Activated gamma-delta T cell treated with Interleukin-2 at 50 U/mL for 16 hours (primary cell): ENCODE measurements around the gene ACKR2.

Source experiments
- DNase-seq: peaks from one replicate; pipeline ENCODE4 v3.0.0-alpha.2; 2020

The ACKR2 gene

GRCh38 chr3:42830437-42831320 lies 21.4 kb downstream of the ACKR2 start:
- no peak for DNase-seq

GRCh38 chr3:42831321-42831713 lies 22.1 kb downstream of the ACKR2 start:
- peak; percentile 72 for DNase-seq

GRCh38 chr3:42836150-42837123 lies 27.2 kb downstream of the ACKR2 start:
- DNase-seq = no peak

- DNase-seq = no peak
Measured at GRCh38 chr3:42838571-42838970, 29.3 kb downstream of the ACKR2 start.

GRCh38 chr3:42839616-42840015 lies 30.4 kb downstream of the ACKR2 start:
- peak; percentile 13 for DNase-seq

- no peak for DNase-seq
Measured at GRCh38 chr3:42841332-42841731, 32.1 kb downstream of the ACKR2 start.

GRCh38 chr3:42843713-42844411 lies 34.6 kb downstream of the ACKR2 start:
- DNase-seq = no peak

GRCh38 chr3:42844412-42844713 lies 35.1 kb downstream of the ACKR2 start:
- DNase-seq = no peak

GRCh38 chr3:42844815-42845214 lies 35.6 kb downstream of the ACKR2 start:
- DNase-seq = no peak

- no peak for DNase-seq
Measured at GRCh38 chr3:42846685-42847522, 37.7 kb downstream of the ACKR2 start.

- no peak for DNase-seq
Measured at GRCh38 chr3:42847731-42848130, 38.5 kb downstream of the ACKR2 start.

GRCh38 chr3:42849017-42849416 lies 39.8 kb downstream of the ACKR2 start:
- no peak for DNase-seq

- DNase-seq = no peak
Measured at GRCh38 chr3:42850263-42850662, 41.0 kb downstream of the ACKR2 start.

- DNase-seq = no peak
Measured at GRCh38 chr3:42851228-42851834, 42.1 kb downstream of the ACKR2 start.

- DNase-seq = no peak
Measured at GRCh38 chr3:42852441-42852840, 43.2 kb downstream of the ACKR2 start.

- no peak for DNase-seq
Measured at GRCh38 chr3:42853056-42853455, 43.8 kb downstream of the ACKR2 start.

- no peak for DNase-seq
Measured at GRCh38 chr3:42853739-42854302, 44.6 kb downstream of the ACKR2 start.

- DNase-seq = no peak
Measured at GRCh38 chr3:42855219-42855546, 45.9 kb downstream of the ACKR2 start.

- no peak for DNase-seq
Measured at GRCh38 chr3:42855547-42856380, 46.5 kb downstream of the ACKR2 start.

- no peak for DNase-seq
Measured at GRCh38 chr3:42856544-42856943, 47.3 kb downstream of the ACKR2 start.
